Breast epithelium (tissue), 4 donors: ENCODE data around the gene ADGRE1. TPM values are rescaled to one million over a fixed set of nuclear protein-coding genes. Genes with fewer than 3 reads are reported as not detected.

Experiments used
- DNase-seq, 2 donors: peaks; one replicate each; pipeline ENCODE4 v3.0.0-alpha.2; 2019; ENCODE audit warnings: low spot score in 2 of 2
- H3K27ac ChIP-seq, 2 donors: fragments of 200-600 bp; sonication (generic) in 1 of 2; one replicate each; pipeline ENCODE4 v1.5.1; 2016 to 2019; ENCODE audit warnings: mild to moderate bottlenecking in 1 of 2
- H3K27me3 ChIP-seq, 2 donors: fragments of 200-600 bp; sonication (generic) in 1 of 2; one replicate each; pipeline versions ENCODE4 v1.5.1 to v1.6.0; 2017 to 2019; ENCODE audit warnings: control low read depth in 1 of 2, mild to moderate bottlenecking in 1 of 2
- H3K36me3 ChIP-seq: fragments of 200-600 bp; one replicate; pipeline ENCODE4 v1.5.1; 2019
- H3K4me1 ChIP-seq, 2 donors: fragments of 200-600 bp; sonication (generic); one replicate each; pipeline ENCODE4 v1.5.1; 2016 to 2019; ENCODE audit warnings: control low read depth in 1 of 2
- H3K4me3 ChIP-seq, 3 donors: fragments of 200-600 bp; sonication (generic); 1 replicate in 2 of 3; 2 replicates in 1 of 3; pipeline ENCODE4 v1.5.1; 2016 to 2019; ENCODE audit warnings: mild to moderate bottlenecking in 3 of 3, moderate library complexity in 2 of 3
- H3K9me3 ChIP-seq, 2 donors: fragments of 200-600 bp; sonication (generic) in 1 of 2; one replicate each; pipeline ENCODE4 v1.5.1; 2016 to 2019; ENCODE audit warnings: control low read depth in 1 of 2
- CTCF ChIP-seq, 3 donors: fragments of 450-650 bp; IDR thresholded peaks; one replicate each; pipeline ENCODE4 v1.5.1; 2016 to 2017; ENCODE audit warnings: antibody characterized with exemption in 3 of 3, mild to moderate bottlenecking in 3 of 3, moderate library complexity in 3 of 3
- POLR2A ChIP-seq: fragments of 450-650 bp; IDR thresholded peaks from one replicate; pipeline ENCODE4 v1.6.1; 2016; ENCODE audit warnings: antibody characterized with exemption, mild to moderate bottlenecking, moderate library complexity
- POLR2AphosphoS5 ChIP-seq, 3 donors: sonication (generic); formaldehyde crosslinking; IDR thresholded peaks; one replicate each; pipeline ENCODE4 v1.6.1; 2017; ENCODE audit warnings: antibody characterized with exemption in 3 of 3
- intact Hi-C: fragments of 100-400 bp; cut with DNase I; formaldehyde crosslinking; loops from one replicate; pipeline ENCODE4 v1.15.1; 2023; ENCODE audit warnings: low total_unique reads
- total RNA-seq, 3 donors: library from RNA; depleted of rRNA; stranded (reverse); fragments of >200 nt; gene quantifications; one replicate each; pipeline ENCODE4 v1.1.0, GENCODE V29; 2016

The ADGRE1 gene
- total RNA-seq, 3 donors from 2014 or later: 0.33 to 0.44 TPM; not detected in 1

GRCh38 chr19:6963937-6964336 is 76.6 kb downstream of the ADGRE1 start:
- no peaks in the 10 kb centered on the region for H3K4me1 ChIP-seq
- intact Hi-C loops: no loop called here
- no peaks in the 10 kb centered on the region for H3K9me3 ChIP-seq
- DNase-seq: no peak
- no peak overlapping the region for H3K4me3 ChIP-seq
- peaks cover 0 to 9% of the 10 kb centered on the region in 2 donors for H3K27me3 ChIP-seq
- H3K36me3 ChIP-seq: no peaks in the 10 kb centered on the region
- TF ChIP-seq POLR2AphosphoS5 (IDR thresholded peaks at IDR 0.05) (no peak), CTCF (IDR thresholded peaks at IDR 0.05) (no peak), POLR2A (no peak)
- no peak overlapping the region for H3K27ac ChIP-seq

- Histone ChIP-seq H3K27ac (no peak overlapping the region), H3K36me3 (no peaks in the 10 kb centered on the region), H3K9me3 (no peaks in the 10 kb centered on the region), H3K4me1 (no peaks in the 10 kb centered on the region), H3K27me3 (no peaks in the 10 kb centered on the region), H3K4me3 (no peak overlapping the region)
- intact Hi-C loops: no loop called here
- TF ChIP-seq POLR2AphosphoS5 (IDR thresholded peaks at IDR 0.05) (no peak), POLR2A (no peak)
- DNase-seq: no peak
Observed at GRCh38 chr19:6967967-6968366, 80.6 kb downstream of the ADGRE1 start.

- no peaks in the 10 kb centered on the region for H3K9me3 ChIP-seq
- intact Hi-C loops: no loop called here
- no peaks in the 10 kb centered on the region for H3K27me3 ChIP-seq
- no peak overlapping the region for H3K27ac ChIP-seq
- DNase-seq: no peak
- H3K4me1 ChIP-seq: no peaks in the 10 kb centered on the region
- H3K36me3 ChIP-seq: no peaks in the 10 kb centered on the region
- TF ChIP-seq POLR2AphosphoS5 (IDR thresholded peaks at IDR 0.05) (no peak), CTCF (IDR thresholded peaks at IDR 0.05) (no peak)
- no peak overlapping the region for H3K4me3 ChIP-seq
Observed at GRCh38 chr19:6969490-6969889, 82.1 kb downstream of the ADGRE1 start.

GRCh38 chr19:6970021-6970420 is 82.6 kb downstream of the ADGRE1 start:
- H3K4me3 ChIP-seq: no peak overlapping the region
- H3K4me1 ChIP-seq: no peaks in the 10 kb centered on the region
- DNase-seq: no peak
- intact Hi-C loops: no loop called here
- TF ChIP-seq POLR2A: no peak
- no peak for TF ChIP-seq CTCF (IDR thresholded peaks at IDR 0.05)
- no peak for TF ChIP-seq POLR2AphosphoS5 (IDR thresholded peaks at IDR 0.05)
- no peak overlapping the region for H3K27ac ChIP-seq
- no peaks in the 10 kb centered on the region for H3K9me3 ChIP-seq
- no peaks in the 10 kb centered on the region for H3K36me3 ChIP-seq
- H3K27me3 ChIP-seq: no peaks in the 10 kb centered on the region

GRCh38 chr19:6970443-6970842 is 83.1 kb downstream of the ADGRE1 start:
- Histone ChIP-seq H3K27me3 (no peaks in the 10 kb centered on the region), H3K4me3 (no peak overlapping the region), H3K9me3 (no peaks in the 10 kb centered on the region), H3K36me3 (no peaks in the 10 kb centered on the region), H3K27ac (no peak overlapping the region), H3K4me1 (no peaks in the 10 kb centered on the region)
- TF ChIP-seq POLR2A (no peak), CTCF (IDR thresholded peaks at IDR 0.05) (no peak)
- no peak for DNase-seq
- intact Hi-C loops: no loop called here

- H3K36me3 ChIP-seq: no peaks in the 10 kb centered on the region
- H3K27me3 ChIP-seq: no peaks in the 10 kb centered on the region
- H3K4me3 ChIP-seq: no peak overlapping the region
- no peaks in the 10 kb centered on the region for H3K9me3 ChIP-seq
- intact Hi-C loops: no loop called here
- no peak for TF ChIP-seq POLR2A
- no peak for TF ChIP-seq POLR2AphosphoS5 (IDR thresholded peaks at IDR 0.05)
- TF ChIP-seq CTCF (IDR thresholded peaks at IDR 0.05): no peak
- no peak for DNase-seq
- H3K27ac ChIP-seq: no peak overlapping the region
- no peaks in the 10 kb centered on the region for H3K4me1 ChIP-seq
Observed at GRCh38 chr19:6971366-6971765, 84.0 kb downstream of the ADGRE1 start.
